Heart left ventricle (tissue), 16 donors: ENCODE data around the gene MAP7D1. TPM values are rescaled to one million over a fixed set of nuclear protein-coding genes. Genes with fewer than 3 reads are reported as not detected.

ENCODE experiments used
- ATAC-seq, 4 donors: fragments of 200-7000 bp; cut with Tn5 transposase; one replicate each; pipeline ENCODE4 v1.9.1; 2020 to 2022; ENCODE audit warnings: moderate library complexity in 4 of 4, mild to moderate bottlenecking in 3 of 4, moderate number of reproducible peaks in 1 of 4
- DNase-seq, 5 donors: peaks; one replicate each; pipeline ENCODE4 v3.0.0-alpha.2; 2020
- H3K27ac ChIP-seq, 12 donors: fragments of 200-600 bp; sonication (generic) in 4 of 12; one replicate each; pipeline versions ENCODE4 v1.5.0 to v1.8.0; 2016 to 2022; ENCODE audit warnings: mild to moderate bottlenecking in 2 of 12
- H3K27me3 ChIP-seq, 9 donors: fragments of 200-600 bp; sonication (generic) in 2 of 9; one replicate each; pipeline versions ENCODE4 v1.5.1 to v1.8.0; 2016 to 2022; ENCODE audit warnings: mild to moderate bottlenecking in 3 of 9
- H3K36me3 ChIP-seq, 9 donors: fragments of 200-600 bp; sonication (generic) in 2 of 9; one replicate each; pipeline versions ENCODE4 v1.5.0 to v1.8.0; 2018 to 2022; ENCODE audit warnings: mild to moderate bottlenecking in 2 of 9
- H3K4me1 ChIP-seq, 12 donors: fragments of 200-600 bp; sonication (generic) in 4 of 12; one replicate each; pipeline versions ENCODE4 v1.5.0 to v1.8.0; 2016 to 2022; ENCODE audit warnings: mild to moderate bottlenecking in 3 of 12
- H3K4me3 ChIP-seq, 12 donors: fragments of 200-600 bp; sonication (generic) in 4 of 12; one replicate each; pipeline versions ENCODE4 v1.5.0 to v1.8.0; 2017 to 2022; ENCODE audit warnings: mild to moderate bottlenecking in 9 of 12, moderate library complexity in 4 of 12
- H3K9me3 ChIP-seq, 12 donors: fragments of 200-600 bp; sonication (generic) in 4 of 12; one replicate each; pipeline versions ENCODE4 v1.5.0 to v1.8.0; 2016 to 2022; ENCODE audit warnings: mild to moderate bottlenecking in 1 of 12
- CTCF ChIP-seq, 12 donors: fragments of 200-600 bp; sonication (generic) in 4 of 12; IDR thresholded peaks; one replicate each; pipeline versions ENCODE4 v1.5.0 to v1.8.0; 2018 to 2022; ENCODE audit warnings: antibody characterized with exemption in 12 of 12, mild to moderate bottlenecking in 5 of 12
- POLR2A ChIP-seq, 2 donors: fragments of 450-650 bp; IDR thresholded peaks; one replicate each; pipeline ENCODE4 v1.6.1; 2017; ENCODE audit warnings: antibody characterized with exemption in 2 of 2, mild to moderate bottlenecking in 2 of 2, moderate library complexity in 2 of 2
- WGBS, 4 donors: extraction: QIAGEN DNeasy Blood & Tissue Kit in 2 of 4; methylation state at CpG; one replicate each; pipeline versions ENCODE4 v1.1.5 to v1.1.7; 2013 to 2018; 5-methylcytosine and 5-hydroxymethylcytosine counted together
- intact Hi-C, 10 donors: fragments of 100-400 bp; cut with DNase I; formaldehyde crosslinking; loops; one replicate each; pipeline versions ENCODE4 v1.11.1 to v1.14.2; 2022
- polyA plus RNA-seq, 2 donors: library from polyadenylated mRNA; stranded (reverse); fragments of 200-250 nt; gene quantifications; one replicate each; pipeline ENCODE4 v1.2.3, GENCODE V29; 2013
- total RNA-seq, 9 donors: library from RNA; depleted of rRNA in 2 of 9; stranded (reverse); fragments of >200 nt in 2 of 9; fragmentation: NEBNext Ultra II Directional in 3 of 9; extraction: Animal tissue kit (Norgen Biotek cat#: 25700) in 3 of 9; gene quantifications; one replicate each; pipeline versions ENCODE4 v1.1.0 to v1.2.4, GENCODE V29; 2016 to 2023
- donor health status: ischemic (EF 13 %, LVEDD 7.1; RV severe dilation, severe dysfunction).
- donor health status: healthy with polysubstance abuse.
- donor health status: DM: no; HTN: yes; CAD: no.
- donor health status: DM: no; HTN: no; CAD: no.
- donor health status: ischemic (EF 25% LVEDD 6.9; RV normal size, moderate dysfunction).
- donor health status: ischemic (EF 25% LVEDD 5.7; RV mildly dilated, moderate dysfunction).
- donor health status: healthy.
- donor health status: DM: yes; HTN: yes; CAD: no.
- donor health status: ischemic (EF 35%, LVEDD 5.7; RV mildly dilated, moderate dysfunction).
- donor health status: nonischemic (EF 11% LVEDD 7.7; RV severe dilation, severe dysfunction).
- donor health status: DM: yes; HTN: yes; CAD: no.
- donor health status: PGD.
- donor health status: ischemic (EF 29% LVEDD 5.4; RV normal size, mild dysfunction).
- donor health status: nonischemic (EF 23%, LVEDD 6.1; RV moderate dilation, normal function).

Gene MAP7D1
- total and polyA plus RNA-seq, 11 donors: 236 to 706 (median 328) TPM

DNA sequence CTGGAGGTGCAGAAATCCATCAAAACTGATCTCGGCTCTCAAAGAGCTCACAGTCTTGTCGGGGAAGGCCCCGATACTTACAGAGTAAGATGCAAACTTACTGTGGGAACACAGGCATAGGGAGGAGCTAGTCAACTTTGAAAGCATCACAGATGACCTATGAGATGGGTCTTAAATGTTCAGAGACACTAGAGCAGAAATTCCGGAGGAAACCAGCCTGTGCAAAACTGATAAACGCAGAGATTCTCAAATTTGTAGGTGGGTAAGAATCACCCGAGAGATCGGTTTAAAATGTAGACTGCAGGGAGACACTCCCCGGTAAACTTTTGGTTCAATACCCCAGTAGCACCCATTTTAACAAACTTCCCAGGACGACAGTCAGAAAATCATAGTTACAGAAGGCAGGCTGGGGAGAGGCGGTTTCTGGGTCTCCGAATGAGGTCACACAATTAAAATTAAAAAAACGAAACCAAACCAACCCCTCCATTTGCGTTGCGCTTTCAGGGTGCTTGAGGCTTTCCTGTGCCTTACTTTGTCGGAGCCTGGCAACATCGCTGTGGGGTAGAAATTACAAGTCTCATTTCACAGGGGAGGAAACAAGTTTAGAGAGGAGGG lies 67.5 kb downstream of the MAP7D1 start:
- peaks cover 0 to 46% (median 40%) of the 10 kb centered on the region in 12 donors for H3K4me1 ChIP-seq
- intact Hi-C loops: loop anchor here in 8 of 10 donors (5.0 to 10.0 kb wide), 6 partner anchors 59 to 174 kb away; partner anchors contain the start of genes LSM10 (in 1 of the 8), MAP7D1 (in 1 of the 8) and STK40 (in 1 of the 8)
- H3K9me3 ChIP-seq: no peaks in the 10 kb centered on the region
- DNase-seq: peak in 2 of 5 donors; percentile 16 to 28
- peaks cover 0 to 31% (median 11%) of the 10 kb centered on the region in 9 donors for H3K36me3 ChIP-seq
- WGBS, 4 donors: 2 to 10% (median 2%) methylated on average over 16 of the region's 16 CpGs
- H3K27me3 ChIP-seq: no peaks in the 10 kb centered on the region
- TF ChIP-seq POLR2A (IDR thresholded peaks at IDR 0.05) (no peak), CTCF (IDR thresholded peaks at IDR 0.05) (no peak)
- H3K4me3 ChIP-seq: peak overlapping the region; percentile 3 to 91 (median 80)
- peak overlapping the region; percentile 88 to 99 (median 96) for H3K27ac ChIP-seq
- peak in 3 of 4 donors; percentile 8 to 13 (median 12) for ATAC-seq

- H3K9me3 ChIP-seq: no peaks in the 10 kb centered on the region
- peaks cover 0 to 37% (median 16%) of the 10 kb centered on the region in 9 donors for H3K36me3 ChIP-seq
- DNase-seq: peak; percentile 100
- no peaks in the 10 kb centered on the region for H3K27me3 ChIP-seq
- H3K4me3 ChIP-seq: peak within 1 kb of the TSS; percentile 60 to 92 (median 83)
- ATAC-seq: peak; percentile 95 to 98 (median 96)
- H3K27ac ChIP-seq: peak within 1 kb of the TSS; percentile 91 to 99 (median 98)
- TF ChIP-seq CTCF (IDR thresholded peaks at IDR 0.05) (no peak), POLR2A (IDR thresholded peaks at IDR 0.05) (peak; percentile 75 to 87)
- H3K4me1 ChIP-seq: peaks cover 0 to 46% (median 42%) of the 10 kb centered on the region in 12 donors
- whole genome bisulfite sequencing, 4 donors: 0 to 1% (median 1%) methylated on average over 33 to 45 of the region's 45 CpGs
- intact Hi-C loops: loop anchor here in 8 of 10 donors (2.0 to 10.0 kb wide), 10 partner anchors 58 to 173 kb away; partner anchors contain the start of genes MAP7D1 (in 2 of the 8), LSM10 (in 1 of the 8), STK40 (in 1 of the 8) and TRAPPC3 (in 1 of the 8)
Measured at GRCh38 chr1:36223996-36224536, 68.1 kb downstream of the MAP7D1 start, which contains the start of gene THRAP3. Gene THRAP3 (plus strand): TSS chr1:36224443. CDS start chr1:36282564, 58,121 bp downstream.

- Histone ChIP-seq H3K9me3 (no peaks in the 10 kb centered on the region), H3K27me3 (no peaks in the 10 kb centered on the region), H3K4me3 (peak overlapping the region; percentile 60 to 92 (median 83)), H3K4me1 (peaks cover 0 to 46% (median 42%) of the 10 kb centered on the region in 12 donors), H3K27ac (peak overlapping the region; percentile 87 to 99 (median 98)), H3K36me3 (peaks cover 0 to 42% (median 21%) of the 10 kb centered on the region in 9 donors)
- 0 to 1% (median 0%) methylated on average over 29 of the region's 29 CpGs for WGBS, 4 donors
- peak; percentile 67 to 84 (median 78) for ATAC-seq
- intact Hi-C loops: loop anchor here in 8 of 10 donors (2.0 to 10.0 kb wide), 10 partner anchors 58 to 173 kb away; partner anchors contain the start of genes MAP7D1 (in 2 of the 8), LSM10 (in 1 of the 8), STK40 (in 1 of the 8) and TRAPPC3 (in 1 of the 8)
- TF ChIP-seq CTCF (IDR thresholded peaks at IDR 0.05): peak; percentile 15 to 56 (median 38)
- peak in 1 of 2 donors; percentile 7 for TF ChIP-seq POLR2A (IDR thresholded peaks at IDR 0.05)
- peak in 4 of 5 donors; percentile 83 to 88 (median 85) for DNase-seq
Measured at GRCh38 chr1:36224537-36225282, 68.8 kb downstream of the MAP7D1 start.
